GM19395 (cell line): ENCODE data around the gene ADAMTS12.

ENCODE experiments used
- ATAC-seq: cut with Tn5 transposase; IDR thresholded peaks from one replicate; pipeline ENCODE4 v1.9.1; 2021; ENCODE audit warnings: mild to moderate bottlenecking, moderate library complexity; ENCODE audit not compliant: unreplicated experiment

The ADAMTS12 gene

DNA sequence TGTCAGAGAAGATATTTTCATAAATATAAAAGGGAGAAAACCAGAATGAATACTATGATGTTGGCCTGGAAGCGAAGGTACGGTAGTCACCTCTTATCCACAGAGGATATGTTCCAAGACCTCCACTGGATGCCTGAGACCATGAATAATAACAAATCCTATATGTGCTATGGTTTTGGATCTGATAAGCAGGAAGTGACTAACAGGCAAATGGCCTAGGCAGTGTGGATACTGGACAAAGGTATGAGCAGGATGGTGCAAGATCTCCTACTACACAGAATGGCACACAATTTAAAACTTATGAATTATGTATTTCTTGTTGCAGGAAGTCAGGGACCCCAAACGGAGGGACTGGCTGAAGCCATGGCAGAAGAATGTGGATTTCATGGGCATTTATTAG lies 48.2 kb downstream of the ADAMTS12 start:
- ATAC-seq, result no peak

- no peak for ATAC-seq
Measured at GRCh38 chr5:33842456-33842855, 49.3 kb downstream of the ADAMTS12 start.

DNA sequence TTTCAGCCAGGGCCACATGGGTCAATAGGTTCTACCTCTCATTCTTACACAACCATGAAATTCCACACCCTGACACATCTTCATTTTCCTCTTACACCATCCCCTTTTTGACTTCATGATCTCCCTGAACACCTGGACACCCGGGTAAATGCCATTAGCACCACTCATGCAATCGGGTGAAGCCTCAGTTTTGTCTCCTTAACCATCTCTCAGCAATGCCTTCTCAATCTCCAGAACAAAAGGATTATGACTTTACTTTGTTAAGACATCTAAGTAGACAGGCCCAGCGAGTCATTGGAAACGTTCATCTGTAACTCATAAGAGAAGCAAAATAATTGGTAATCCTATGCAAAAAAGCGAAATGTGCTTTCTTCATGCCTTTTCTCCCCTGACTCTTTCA lies 49.9 kb downstream of the ADAMTS12 start:
- no peak for ATAC-seq

DNA sequence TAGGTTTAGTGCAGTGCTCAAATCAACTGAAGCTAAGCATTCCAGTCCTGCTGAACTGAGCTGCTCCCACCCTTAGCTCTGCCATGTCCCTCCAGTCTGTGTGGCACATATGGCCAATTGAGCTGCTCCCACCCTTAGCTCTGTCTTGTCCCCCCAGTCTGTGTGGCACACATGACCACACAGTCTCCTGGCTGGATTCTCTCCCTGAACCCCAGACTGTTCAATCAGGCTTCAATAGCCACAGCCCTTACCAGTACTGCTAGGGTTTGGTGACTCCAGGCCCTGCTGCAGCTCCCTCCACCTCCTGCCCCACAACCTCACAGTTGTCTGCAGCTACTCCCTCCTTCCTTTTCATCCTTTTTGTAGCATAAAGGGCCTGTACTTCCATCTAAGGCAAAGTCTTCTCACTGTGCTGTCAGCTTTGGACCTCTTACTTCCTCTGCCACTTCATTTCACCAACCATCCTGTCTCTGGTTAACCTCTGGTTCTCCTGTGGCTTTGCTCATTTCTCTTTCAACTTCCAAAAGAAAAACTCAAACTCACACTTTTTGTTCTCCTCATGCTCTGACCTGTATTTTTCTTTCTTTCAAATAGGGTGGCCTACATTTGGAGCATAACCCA lies 50.8 kb downstream of the ADAMTS12 start:
- peak; percentile 83 for ATAC-seq

- no peak for ATAC-seq
Measured at GRCh38 chr5:33837301-33837700, 54.5 kb downstream of the ADAMTS12 start.

DNA sequence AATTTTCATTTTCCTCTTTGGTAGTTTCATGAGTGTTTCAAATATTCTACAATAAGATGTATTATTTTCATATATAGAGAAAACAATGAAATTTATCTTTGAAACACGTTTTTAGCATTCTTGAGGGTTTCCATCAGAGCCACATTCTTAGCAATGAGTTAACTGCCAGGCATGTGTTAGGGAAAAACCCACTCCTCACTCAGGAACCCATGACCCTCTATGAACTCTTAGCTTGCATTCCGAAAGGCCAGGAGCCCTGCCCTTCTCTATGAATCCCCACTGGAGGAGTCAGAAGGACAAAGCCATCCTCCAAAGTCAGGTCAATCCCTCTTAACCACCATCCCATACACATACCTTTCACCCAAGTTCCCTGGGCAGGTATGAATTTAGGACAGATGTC lies 57.5 kb downstream of the ADAMTS12 start:
- no peak for ATAC-seq

DNA sequence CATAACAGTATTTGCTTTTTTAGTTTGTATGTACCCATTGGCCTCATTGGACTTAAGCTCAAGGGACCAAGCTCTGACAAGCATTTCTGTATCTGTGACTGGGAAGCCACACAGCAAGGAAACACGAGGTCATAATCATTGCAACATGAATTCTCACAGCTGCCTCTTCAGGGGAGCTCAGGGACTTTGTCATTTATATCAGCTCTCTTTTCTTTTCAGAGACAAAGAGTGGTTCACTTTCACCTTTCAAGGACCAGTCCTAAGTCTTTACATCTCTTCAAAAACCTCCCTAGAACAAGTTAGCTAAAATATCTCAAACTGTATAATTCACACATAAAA lies 58.6 kb downstream of the ADAMTS12 start:
- ATAC-seq, result no peak

GRCh38 chr5:33832404-33833236 lies 59.2 kb downstream of the ADAMTS12 start:
- no peak for ATAC-seq

- no peak for ATAC-seq
Measured at GRCh38 chr5:33831041-33831440, 60.7 kb downstream of the ADAMTS12 start.

GRCh38 chr5:33829430-33829829 lies 62.4 kb downstream of the ADAMTS12 start:
- ATAC-seq, result no peak

DNA sequence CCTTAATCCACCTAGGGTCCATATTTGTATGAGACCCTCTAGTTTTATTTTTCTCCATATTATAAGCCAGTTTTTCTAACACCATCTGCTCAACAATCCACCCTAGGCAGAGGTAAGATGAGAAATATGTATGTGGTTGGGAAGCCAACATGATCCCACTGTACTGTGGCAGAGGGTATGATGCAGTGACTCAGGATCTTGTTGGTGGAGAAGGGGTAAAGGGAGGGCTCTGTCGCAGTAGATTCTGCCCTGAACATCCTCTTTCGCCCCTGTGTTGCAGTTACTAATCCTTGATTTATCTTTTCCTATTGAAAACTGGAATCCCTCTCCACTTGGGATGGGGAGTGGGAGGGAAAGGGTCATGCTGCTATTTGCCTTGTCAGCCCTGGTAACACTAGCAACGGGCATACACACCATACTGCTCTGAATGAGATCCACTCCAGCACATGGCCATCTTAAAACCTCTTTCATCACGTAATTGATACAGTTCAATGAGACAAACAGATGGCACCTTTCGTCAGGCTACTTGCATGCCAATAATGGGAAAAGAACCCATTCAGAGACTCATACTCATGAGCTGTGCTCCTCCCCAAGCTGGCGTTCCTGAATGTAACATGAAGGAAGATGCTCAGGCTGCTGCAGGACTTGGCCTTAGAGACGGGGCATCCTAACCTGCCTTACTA lies 63.0 kb downstream of the ADAMTS12 start:
- no peak for ATAC-seq

GRCh38 chr5:33827885-33828284 lies 63.9 kb downstream of the ADAMTS12 start:
- no peak for ATAC-seq

- no peak for ATAC-seq
Measured at GRCh38 chr5:33827018-33827707, 64.6 kb downstream of the ADAMTS12 start.

GRCh38 chr5:33824516-33825195 lies 67.1 kb downstream of the ADAMTS12 start:
- ATAC-seq, result peak; percentile 93

DNA sequence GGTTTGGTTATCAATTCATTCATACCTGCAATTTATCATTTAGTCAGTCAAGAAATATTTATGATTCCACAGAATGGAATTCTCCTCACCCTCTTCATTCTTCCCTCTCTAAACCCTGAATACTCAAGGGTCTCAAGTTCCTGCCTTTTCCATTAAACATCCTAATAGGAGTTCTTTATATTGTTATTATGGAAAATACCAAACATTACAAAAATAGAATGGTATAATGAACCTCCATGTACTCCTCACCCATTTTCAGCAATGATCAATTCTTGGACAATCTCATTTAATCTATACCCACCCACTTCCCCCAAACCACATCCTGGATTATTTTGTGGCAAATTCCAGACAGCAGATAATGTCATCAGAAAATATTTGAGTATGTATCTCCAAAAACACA lies 74.5 kb downstream of the ADAMTS12 start:
- ATAC-seq, result no peak

GRCh38 chr5:33816791-33817190 lies 75.0 kb downstream of the ADAMTS12 start:
- no peak for ATAC-seq

DNA sequence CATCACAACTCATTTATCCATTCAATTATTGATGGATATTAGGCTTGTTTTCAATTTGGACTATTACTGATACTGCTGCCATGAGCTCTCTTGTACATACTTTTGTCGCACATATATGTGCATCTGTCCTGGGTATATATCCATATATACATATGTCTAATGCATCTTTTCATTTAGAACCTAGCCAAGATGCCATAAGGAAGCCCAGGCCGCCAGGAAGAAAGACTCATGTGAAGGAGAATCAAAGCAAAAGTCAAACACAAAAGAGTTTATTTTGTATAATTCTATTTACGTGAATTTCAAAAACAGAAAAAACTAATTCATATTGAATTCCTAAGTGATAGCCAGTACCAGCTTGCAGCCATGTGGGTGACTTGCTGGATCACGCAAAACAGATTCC lies 79.0 kb downstream of the ADAMTS12 start:
- ATAC-seq, result no peak

- ATAC-seq, result no peak
Measured at GRCh38 chr5:33810491-33811120, 81.2 kb downstream of the ADAMTS12 start.

DNA sequence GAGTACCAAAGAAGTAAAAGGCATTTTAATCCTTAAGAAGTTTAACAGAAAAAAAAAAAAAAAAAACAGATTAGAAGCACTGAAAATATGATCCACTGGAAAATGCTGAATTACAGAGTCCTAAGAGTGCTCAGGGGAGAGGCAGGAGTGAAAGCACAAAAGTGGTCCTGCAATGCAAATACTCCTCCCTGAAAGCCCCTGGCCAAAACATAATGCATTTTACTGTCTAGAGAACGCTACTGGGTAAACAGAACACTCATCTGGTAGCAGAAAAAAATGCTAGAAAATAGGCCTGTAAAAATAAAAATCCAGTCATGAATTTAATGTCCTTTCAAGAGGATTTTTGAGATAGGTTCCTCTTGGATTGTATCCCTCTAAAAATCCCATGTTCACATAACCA lies 81.9 kb downstream of the ADAMTS12 start:
- ATAC-seq, result no peak

DNA sequence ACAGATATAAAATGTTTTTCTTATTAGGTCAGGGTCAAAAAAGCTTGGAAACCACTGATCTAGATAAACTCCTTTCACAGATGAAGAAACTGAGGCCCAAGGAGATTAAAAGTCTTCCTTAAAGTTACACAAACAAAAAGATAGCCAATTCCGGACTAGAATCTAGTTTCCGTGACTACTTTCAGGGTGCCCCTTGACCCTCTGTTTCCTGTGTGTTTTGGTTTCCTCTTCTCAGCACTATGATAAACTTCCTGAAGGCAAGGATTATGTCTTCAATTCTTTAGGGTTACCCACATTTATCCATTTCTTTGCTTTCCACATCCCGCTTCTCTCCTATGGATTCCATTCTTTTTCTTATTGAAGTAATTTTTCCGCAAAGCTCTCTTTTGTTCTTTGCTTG lies 83.1 kb downstream of the ADAMTS12 start:
- ATAC-seq, result no peak
